Stimulated activated CD8-positive, alpha-beta memory T cell treated with anti-CD3 and anti-CD28 coated beads, Interleukin-15, amount 100 ng/mL, for 48 hours (primary cell): ENCODE results near the gene TMEM213.

ENCODE experiments used
- DNase-seq, 2 donors: peaks; one replicate each; pipeline ENCODE4 v3.0.0-alpha.2; 2020; ENCODE audit warnings: low read depth in 2 of 2

The TMEM213 gene

DNA sequence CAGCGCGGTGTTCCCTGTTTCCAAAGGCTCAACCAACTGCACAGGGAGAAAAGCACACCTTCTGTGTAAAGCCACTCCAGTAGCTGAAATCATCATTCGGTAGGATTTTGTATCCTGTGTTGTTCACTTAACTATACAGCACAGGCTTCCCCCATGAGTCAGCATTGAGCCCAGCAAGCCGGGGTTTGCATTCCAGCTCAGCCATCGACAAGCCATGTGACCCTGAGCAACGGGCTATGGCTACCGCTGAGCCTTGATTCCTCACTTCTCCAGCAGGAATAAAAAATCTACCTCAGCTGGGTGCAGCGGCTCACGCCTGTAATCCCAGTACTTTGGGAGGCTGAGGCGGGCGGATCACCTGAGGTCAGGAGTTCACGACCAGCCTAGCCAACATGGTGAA, 44.3 kb downstream of the TMEM213 start:
- no peak for DNase-seq

GRCh38 chr7:138843632-138844580, 46.1 kb downstream of the TMEM213 start:
- DNase-seq: no peak

- DNase-seq: no peak
Measured at GRCh38 chr7:138845711-138846110, 47.9 kb downstream of the TMEM213 start.

- no peak for DNase-seq
Measured at GRCh38 chr7:138848056-138848980, 50.5 kb downstream of the TMEM213 start.

DNA sequence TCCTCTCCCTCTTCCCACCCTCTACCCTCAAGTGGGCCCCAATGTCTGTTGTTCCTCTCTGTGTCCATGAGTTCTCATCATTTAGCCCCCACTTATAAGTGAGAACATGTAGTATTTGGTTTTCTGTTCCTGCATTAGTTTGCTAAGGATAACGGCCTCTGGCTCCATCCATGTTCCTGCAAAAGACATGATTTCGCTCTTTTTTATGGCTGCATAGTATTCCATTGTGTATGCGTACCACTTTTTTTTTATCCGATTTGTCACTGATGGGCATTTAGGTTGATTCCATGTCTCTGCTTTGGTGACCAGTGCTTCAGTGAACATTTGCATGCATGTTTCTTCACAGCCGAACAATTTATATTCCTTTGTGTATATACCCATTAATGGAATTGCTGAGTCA, 51.9 kb downstream of the TMEM213 start:
- DNase-seq: no peak

- DNase-seq: no peak
Measured at GRCh38 chr7:138852469-138852868, 54.7 kb downstream of the TMEM213 start.

DNA sequence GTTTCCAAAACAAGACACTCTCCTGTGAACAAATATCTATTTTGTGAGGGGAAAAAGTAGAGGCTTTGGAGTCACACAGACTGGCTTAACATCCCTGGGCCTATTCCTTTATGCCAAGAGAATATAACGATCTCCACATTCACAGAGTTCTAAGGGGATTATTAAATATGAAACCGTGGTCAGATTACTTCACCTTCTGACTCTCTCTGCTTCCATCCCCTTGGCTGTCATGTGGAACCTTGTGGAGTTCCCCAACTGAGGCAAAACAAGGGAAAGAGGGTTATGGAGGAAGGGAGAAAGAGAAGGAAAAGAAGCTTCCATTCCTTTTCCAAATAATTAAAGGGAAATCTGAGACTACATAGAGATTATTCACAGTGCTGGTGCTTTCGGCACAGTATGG, 55.7 kb downstream of the TMEM213 start:
- DNase-seq: no peak

DNA sequence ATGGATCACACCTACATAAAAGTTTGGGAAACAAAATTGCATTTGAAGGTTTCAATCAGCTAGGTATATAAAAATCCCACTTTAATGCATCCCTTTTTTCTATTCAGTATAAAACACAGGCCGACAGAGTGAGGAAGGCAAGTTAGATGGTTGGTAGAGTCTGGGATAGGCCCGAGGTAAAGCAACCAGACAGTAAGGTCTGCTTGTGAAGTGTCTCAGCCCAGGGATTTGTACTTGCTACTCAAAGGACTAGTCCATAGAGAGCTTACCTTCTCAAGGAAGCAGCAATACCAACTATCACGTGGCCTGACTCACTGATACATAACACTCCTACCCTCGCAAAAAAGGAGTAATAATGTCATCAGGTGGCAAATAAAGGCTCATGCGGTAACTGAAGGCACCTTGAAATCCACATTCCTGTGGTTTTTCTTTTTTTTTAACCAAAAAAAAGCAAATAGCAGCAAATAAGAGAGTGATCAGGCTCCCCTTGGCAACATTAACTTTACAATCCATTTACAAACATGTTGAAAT, 56.4 kb downstream of the TMEM213 start:
- no peak for DNase-seq

DNA sequence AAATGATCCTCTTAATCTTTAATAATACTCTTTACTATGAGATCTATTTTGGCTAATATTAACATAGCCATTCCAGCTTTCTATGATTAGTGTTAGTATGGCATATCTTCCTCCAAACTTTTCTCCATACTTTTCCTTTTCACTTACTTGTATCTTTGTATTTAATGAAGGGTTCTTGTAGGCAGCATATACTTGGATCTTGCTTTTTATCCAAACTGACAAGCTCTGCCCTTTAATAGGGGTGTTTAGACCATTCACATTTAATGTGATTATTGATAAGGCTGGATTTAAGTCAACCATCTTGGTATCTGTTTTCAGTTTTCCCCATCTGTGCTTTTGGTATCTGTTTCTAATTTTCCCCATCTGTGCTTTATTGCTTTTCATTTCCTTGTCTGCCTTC, 59.9 kb downstream of the TMEM213 start:
- no peak for DNase-seq

GRCh38 chr7:138861051-138861450, 63.3 kb downstream of the TMEM213 start:
- DNase-seq: no peak

DNA sequence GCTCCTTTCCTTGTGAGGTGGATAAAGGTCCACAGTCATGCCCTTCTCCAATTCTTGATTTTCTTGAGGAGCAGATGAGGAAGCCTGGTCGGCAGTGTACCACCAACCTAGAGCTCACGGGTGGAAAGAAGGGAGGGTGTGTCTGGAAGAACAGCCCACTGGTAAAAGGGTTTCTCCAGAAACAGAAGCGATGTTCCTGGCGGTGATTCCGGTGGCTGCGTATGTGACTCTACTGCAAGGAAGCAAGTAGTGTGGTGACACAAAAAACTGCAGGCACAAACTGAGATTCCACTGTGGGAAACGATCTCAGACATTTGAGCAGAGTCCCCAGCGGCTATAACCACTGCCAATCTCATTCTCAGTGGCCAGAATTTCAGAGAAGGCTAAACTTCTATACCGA, 66.1 kb downstream of the TMEM213 start:
- DNase-seq: no peak

DNA sequence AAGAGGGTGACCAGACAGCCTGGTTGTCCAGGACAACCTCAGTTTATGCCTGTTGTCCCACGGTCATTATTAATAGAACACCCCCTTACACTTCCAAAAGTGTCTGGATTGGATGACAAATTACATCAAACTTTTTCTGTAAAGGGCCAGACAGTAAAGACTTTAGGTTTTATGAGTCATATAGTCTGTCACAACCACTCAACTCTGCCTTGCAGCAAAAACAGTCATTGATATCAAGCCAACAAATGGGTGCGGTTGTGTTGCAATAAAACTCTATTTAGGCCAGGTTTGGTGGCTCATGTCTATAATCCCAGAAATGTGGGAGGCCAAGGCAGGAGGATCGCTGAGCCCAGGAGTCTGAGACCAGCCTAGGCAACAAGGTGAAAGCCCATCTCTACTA, 66.9 kb downstream of the TMEM213 start:
- no peak for DNase-seq

GRCh38 chr7:138865843-138866242, 68.0 kb downstream of the TMEM213 start:
- no peak for DNase-seq

- no peak for DNase-seq
Measured at GRCh38 chr7:138866353-138866752, 68.6 kb downstream of the TMEM213 start.

DNA sequence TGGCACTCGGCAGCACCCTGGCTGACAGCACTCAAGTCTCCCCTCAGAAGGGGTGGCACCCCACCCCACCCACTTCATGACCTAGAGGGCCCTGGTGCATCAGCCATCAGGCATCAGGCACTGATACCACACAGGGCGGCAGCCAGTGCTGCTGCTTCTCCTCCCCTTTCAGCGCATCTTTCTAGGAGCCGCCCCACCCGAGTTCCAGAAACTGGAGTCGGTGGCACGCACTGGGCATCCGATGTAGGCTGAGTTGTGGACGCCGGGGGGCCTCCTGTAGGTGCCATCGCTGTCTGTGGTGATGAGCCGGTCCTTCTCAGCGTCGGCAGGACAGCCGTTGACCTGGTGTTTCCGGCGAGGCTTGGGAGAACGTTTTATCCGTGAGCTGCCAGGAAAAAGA, 70.0 kb downstream of the TMEM213 start:
- no peak for DNase-seq

DNA sequence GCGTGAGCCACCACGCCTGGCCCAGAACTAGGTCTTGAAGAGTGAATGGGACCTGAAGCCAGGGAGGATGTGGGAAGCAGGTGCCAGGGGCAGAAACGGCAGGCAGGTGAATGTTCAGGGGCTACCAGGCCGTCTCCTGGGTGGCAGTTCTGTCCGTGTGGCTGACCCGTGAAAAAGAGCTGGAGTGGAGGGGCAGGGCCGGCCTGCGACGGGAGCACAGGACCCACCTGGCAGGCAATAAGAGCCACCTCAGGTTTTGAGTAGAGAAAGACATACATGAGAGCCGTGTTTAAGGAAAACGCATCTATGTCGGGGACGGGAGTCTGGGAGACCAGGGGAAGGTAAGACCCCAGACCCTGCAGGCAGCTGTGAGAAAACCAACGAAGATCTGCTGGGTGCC, 70.9 kb downstream of the TMEM213 start:
- DNase-seq: no peak

- DNase-seq: no peak
Measured at GRCh38 chr7:138869353-138869752, 71.6 kb downstream of the TMEM213 start.

DNA sequence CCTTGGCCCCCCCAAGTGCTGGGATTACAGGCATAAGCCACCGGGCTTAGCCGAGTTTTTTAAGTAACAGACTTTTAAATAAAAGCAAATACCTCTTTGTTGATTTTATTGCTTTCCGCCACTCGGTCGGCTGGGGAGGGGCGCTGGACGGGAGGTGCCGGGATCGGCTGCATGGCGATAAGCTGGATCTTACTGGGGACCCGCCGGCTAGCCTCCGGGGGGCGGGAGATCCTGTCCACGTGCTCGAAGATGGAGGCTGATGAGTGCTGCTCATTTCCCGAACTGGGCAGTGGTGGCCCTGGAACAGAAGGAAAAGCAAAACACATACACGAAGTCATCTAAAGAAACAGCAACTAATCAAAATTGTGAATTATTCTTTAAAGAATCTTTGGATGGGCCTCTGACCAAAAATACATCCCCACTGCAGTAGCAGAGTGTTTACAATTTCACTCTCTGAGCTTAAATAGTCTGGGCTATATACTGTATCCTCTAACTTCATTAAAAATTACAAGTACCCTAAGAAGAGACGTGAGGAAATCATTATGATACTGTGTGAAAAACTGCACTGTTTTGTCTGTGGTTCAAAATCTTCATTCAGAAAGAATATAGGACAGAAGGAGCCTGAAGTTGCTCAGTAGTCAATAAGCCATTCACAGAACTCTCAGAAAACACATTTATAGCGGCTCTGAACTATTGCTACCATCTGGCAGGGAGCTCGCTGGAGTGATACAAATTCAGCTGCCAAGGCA, 73.4 kb downstream of the TMEM213 start:
- no peak for DNase-seq

DNA sequence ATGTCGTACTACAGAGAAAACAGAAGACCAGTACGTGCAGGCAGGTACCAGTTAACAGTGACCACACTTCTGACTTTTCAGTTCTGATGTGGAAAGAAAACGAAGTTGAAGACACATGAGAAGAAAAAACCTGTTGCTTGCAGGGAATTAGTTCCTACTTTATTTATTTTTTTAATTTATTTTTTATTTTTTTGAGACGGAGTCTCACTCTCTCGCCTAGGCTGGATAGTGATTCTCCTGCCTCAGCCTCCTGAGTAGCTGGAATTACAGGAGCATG, 74.0 kb downstream of the TMEM213 start:
- DNase-seq: no peak

DNA sequence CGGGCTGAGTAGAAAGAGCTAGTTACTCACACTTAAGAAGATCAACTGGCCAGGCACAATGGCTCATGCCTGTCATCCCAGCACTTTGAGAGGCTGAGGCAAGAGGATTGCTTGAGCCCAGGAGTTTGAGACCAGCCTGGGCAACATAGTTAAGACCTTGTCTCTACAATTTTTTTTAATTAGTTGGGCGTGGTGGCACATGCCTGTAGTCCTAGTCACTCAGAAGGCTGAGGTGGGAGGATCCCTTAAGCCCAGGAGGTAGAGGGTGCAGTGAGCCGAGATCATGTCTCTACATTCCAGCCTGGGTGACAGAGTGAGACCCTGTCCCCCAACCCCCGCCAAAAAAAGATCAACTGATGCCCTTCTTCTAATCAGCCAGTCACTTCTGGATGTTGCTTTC, 74.8 kb downstream of the TMEM213 start:
- no peak for DNase-seq

DNA sequence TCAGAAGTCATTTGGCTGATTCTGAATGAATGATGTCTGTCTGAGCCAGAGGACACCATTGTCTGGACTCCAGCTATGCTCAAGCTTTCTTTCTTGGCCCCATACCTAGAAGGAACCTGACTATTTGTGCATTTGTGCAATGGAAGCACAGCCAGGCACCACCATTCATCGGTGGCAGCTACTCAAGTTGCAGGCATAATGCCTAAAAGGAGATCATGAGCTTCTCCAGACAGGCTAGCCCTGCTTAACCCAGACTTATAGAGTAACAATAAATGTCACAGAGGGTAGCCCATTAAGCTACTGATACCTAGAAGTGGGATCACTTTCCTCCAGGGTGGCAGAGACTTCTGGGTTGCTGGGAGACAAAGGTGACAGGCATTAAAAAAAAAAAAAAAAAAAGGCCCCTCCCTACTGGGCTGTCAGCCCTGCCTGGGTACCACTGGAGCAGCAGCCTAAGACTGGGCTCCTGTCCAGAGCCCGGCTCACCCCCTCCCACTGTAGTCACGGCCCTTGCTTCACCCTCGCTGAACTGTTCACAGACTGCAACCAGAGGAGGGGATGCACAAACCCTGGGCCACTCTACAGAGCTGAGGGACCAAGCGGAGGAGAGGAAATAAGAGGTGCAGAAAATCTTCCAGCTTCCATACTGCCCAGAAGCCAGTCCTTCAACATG, 75.6 kb downstream of the TMEM213 start:
- no peak for DNase-seq
